HFFc6 (cell line): ENCODE data around the gene LDLRAD4. TPM values are rescaled to one million over a fixed set of nuclear protein-coding genes. Genes with fewer than 3 reads are reported as not detected.

Experiments
- DNase-seq: peaks from one replicate; pipeline ENCODE4 v3.0.0-alpha.2; 2018
- H3K27ac Mint-ChIP-seq: 2 replicates; pipeline ENCODE4 v1.8.0; 2020; ENCODE audit warnings: mild to moderate bottlenecking, mixed read lengths
- H3K27me3 Mint-ChIP-seq: 2 replicates; pipeline ENCODE4 v1.8.0; 2021; ENCODE audit warnings: mild to moderate bottlenecking, moderate library complexity, mixed read lengths; ENCODE audit not compliant: insufficient read depth
- H3K36me3 Mint-ChIP-seq: 2 replicates; pipeline ENCODE4 v1.8.0; 2021; ENCODE audit warnings: low read depth, mixed read lengths
- H3K4me1 Mint-ChIP-seq: 2 replicates; pipeline ENCODE4 v1.8.0; 2020; ENCODE audit warnings: low read depth, mixed read lengths
- H3K4me3 Mint-ChIP-seq: 2 replicates; pipeline ENCODE4 v1.8.0; 2020; ENCODE audit warnings: mild to moderate bottlenecking, moderate library complexity, mixed read lengths
- H3K9me3 Mint-ChIP-seq: 2 replicates; pipeline ENCODE4 v1.8.0; 2020; ENCODE audit warnings: mild to moderate bottlenecking, mixed read lengths
- total RNA-seq, 6 experiments: library from RNA; stranded (reverse); fragmentation: NEBNext Ultra II Directional; extraction: Animal tissue kit (Norgen Biotek cat#: 25700); gene quantifications; 2 replicates in 1 of 6; 3 replicates in 5 of 6; pipeline ENCODE4 v1.2.3, GENCODE V29; 2021
- TF ChIP-seq, protein P1 (sequence below): fragments of 200-600 bp; sonication (generic); IDR thresholded peaks from 2 replicates; pipeline ENCODE4 v1.5.0; 2021; ENCODE audit warnings: antibody characterized with exemption, mild to moderate bottlenecking

LDLRAD4 gene
- total RNA-seq, 6 experiments from 2014 or later, result not detected

DNA sequence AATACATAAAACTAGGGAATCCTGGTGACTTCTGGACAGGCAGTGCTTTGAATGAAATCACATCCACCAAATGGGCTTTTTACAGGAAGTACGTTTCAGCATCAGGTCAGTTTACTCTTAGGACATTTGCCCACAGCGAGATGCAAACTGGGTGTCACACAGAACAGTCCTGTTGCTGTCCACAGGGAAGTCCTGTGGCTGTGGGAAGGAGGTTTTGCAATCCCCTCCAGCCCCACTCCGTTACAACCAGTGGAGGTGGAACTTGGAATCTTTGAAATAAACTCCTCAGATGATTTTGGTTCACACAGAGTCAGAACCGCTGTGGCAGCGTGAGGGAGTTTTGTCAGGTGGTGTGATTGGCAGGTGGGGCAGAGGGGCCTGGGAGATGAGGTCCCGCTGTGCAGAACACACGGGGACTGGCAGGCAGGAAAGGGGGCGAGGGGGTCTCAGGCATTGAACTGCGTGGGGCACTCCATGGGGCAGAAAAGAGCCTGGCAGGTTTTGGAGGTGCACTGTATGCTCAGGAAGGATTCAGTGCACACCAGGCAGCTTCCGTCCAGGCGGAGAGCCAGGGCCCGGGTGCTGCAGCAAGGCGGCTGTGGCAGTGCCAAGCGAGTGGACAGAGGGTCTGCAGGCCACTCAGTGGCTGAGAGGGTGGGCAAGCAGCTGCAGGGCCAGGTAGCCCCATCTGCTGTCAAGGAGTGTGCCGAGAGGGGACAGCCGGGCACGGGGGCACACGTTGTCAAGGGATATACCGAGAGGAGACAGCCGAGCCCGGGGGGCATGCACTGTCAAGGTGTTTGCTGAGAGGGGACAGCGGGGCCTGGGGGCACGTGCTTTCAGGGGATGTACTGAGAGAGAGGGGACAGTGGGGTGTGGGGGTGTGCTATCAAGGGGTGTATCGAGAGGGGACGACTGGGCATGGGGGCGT is 148.7 kb downstream of the LDLRAD4 start:
- H3K4me3 Mint-ChIP-seq, result no peak overlapping the region
- peaks cover 5% of the 10 kb centered on the region for H3K27me3 Mint-ChIP-seq
- H3K4me1 Mint-ChIP-seq, result no peaks in the 10 kb centered on the region
- peaks cover 3% of the 10 kb centered on the region; the same call in 1 of the 2 replicates for H3K9me3 Mint-ChIP-seq
- DNase-seq, result no peak
- H3K27ac Mint-ChIP-seq, result no peak overlapping the region
- no peaks in the 10 kb centered on the region for H3K36me3 Mint-ChIP-seq
- TF ChIP-seq, protein P1, sequence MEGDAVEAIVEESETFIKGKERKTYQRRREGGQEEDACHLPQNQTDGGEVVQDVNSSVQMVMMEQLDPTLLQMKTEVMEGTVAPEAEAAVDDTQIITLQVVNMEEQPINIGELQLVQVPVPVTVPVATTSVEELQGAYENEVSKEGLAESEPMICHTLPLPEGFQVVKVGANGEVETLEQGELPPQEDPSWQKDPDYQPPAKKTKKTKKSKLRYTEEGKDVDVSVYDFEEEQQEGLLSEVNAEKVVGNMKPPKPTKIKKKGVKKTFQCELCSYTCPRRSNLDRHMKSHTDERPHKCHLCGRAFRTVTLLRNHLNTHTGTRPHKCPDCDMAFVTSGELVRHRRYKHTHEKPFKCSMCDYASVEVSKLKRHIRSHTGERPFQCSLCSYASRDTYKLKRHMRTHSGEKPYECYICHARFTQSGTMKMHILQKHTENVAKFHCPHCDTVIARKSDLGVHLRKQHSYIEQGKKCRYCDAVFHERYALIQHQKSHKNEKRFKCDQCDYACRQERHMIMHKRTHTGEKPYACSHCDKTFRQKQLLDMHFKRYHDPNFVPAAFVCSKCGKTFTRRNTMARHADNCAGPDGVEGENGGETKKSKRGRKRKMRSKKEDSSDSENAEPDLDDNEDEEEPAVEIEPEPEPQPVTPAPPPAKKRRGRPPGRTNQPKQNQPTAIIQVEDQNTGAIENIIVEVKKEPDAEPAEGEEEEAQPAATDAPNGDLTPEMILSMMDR, result no peak

DNA sequence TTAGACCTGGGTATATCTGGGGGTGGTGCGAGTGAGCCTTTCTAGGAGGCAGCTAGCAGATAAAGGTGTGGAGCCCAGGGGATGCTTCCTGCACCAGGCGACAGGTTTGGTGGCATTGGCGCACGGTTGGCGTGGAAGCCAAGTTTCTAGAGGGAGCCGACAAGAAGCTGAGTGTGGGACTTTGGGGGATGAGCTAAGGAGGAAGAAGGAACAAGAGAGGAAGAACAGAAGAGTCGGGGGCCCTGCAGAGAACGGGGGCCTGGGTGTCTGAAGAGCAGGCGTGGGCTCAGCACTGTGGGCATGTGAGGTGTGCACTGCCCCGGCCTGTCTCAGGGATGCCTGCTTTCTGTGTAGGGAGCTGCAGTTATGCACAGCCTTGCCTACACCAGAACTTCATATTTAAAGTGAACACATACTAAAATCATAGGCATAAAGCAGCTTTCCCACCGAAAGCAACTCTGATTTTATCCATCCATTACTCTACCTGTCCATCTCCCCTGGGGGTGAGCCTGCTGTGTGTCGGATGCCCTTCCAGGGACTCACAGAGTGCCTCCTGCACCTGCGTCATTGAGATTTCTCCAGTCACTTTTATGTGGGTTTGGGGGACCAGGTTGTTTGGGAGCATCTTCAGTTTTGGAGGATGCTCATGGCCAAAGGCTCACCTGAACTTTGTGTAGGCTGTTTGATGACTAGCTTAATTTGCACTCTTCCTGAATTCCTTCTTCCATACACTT is 149.7 kb downstream of the LDLRAD4 start:
- TF ChIP-seq, protein P1, result no peak
- Mint-ChIP-seq H3K27me3 (peaks cover 5% of the 10 kb centered on the region), H3K27ac (no peak overlapping the region), H3K4me3 (no peak overlapping the region), H3K36me3 (no peaks in the 10 kb centered on the region), H3K4me1 (no peaks in the 10 kb centered on the region), H3K9me3 (peaks cover 3% of the 10 kb centered on the region; the same call in 1 of the 2 replicates)
- DNase-seq, result no peak

DNA sequence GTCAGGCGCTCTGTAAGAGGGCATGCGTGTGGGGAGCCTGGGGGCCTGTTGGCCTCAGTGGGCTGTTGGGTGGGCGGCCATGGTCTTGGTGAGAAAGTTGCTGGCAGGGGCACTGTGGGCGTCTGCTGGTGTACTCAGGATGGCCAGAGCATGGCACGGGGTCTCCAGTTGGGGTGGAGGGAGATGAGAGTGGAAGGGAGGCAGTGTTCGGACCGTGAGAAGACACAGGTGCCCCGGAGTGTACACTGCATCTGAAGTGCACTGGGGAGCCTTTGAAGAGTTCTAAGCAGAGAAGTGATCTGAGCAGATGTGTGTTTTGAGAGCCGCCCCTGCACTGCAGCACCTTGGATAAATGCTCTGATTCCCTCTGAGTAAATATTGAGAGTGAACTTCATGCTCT is 150.8 kb downstream of the LDLRAD4 start:
- Mint-ChIP-seq H3K27ac (no peak overlapping the region), H3K4me3 (no peak overlapping the region), H3K27me3 (peaks cover 5% of the 10 kb centered on the region), H3K36me3 (no peaks in the 10 kb centered on the region), H3K9me3 (peaks cover 3% of the 10 kb centered on the region; the same call in 1 of the 2 replicates), H3K4me1 (no peaks in the 10 kb centered on the region)
- DNase-seq, result no peak
- TF ChIP-seq, protein P1, result no peak

DNA sequence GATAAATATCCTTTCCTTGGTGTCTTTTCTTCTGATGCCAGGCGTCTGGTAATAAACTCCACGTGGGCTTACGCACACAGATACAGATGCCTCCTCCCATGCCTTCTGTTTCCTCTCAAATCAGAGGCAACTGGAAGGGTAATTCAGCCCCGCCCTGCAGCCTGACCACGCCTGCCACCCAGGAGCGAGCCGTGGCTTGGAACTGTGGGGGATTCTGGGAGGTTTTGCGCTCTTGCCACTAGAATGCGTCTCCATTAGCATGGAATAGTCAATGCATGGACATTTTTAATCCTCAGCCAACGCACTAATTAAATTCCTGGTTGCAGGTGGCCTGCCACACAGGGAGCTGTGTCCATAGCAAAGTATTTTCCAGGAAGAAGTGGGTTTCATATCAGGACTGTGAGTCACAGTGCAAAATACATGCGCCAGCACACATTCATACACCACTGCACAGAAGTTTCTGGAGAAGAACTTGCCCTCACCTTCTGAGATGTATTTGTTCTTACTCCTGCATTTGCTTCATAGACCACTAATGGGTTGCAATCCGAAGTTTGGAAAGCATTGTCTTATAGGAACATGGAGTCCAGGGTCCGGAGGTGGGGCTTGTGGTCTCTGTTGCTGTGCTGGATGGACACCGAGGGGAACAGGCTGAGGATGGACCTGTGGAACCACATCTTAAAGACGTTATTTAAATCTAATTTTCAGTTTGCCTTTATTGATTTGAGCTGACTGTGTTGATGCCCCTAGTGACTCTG is 151.4 kb downstream of the LDLRAD4 start:
- Mint-ChIP-seq H3K27ac (no peak overlapping the region), H3K4me3 (no peak overlapping the region), H3K27me3 (peaks cover 3% of the 10 kb centered on the region), H3K9me3 (peaks cover 3% of the 10 kb centered on the region; the same call in 1 of the 2 replicates), H3K4me1 (peaks cover under 1% of the 10 kb centered on the region; the same call in 1 of the 2 replicates), H3K36me3 (no peaks in the 10 kb centered on the region)
- no peak for DNase-seq
- TF ChIP-seq, protein P1, result no peak

DNA sequence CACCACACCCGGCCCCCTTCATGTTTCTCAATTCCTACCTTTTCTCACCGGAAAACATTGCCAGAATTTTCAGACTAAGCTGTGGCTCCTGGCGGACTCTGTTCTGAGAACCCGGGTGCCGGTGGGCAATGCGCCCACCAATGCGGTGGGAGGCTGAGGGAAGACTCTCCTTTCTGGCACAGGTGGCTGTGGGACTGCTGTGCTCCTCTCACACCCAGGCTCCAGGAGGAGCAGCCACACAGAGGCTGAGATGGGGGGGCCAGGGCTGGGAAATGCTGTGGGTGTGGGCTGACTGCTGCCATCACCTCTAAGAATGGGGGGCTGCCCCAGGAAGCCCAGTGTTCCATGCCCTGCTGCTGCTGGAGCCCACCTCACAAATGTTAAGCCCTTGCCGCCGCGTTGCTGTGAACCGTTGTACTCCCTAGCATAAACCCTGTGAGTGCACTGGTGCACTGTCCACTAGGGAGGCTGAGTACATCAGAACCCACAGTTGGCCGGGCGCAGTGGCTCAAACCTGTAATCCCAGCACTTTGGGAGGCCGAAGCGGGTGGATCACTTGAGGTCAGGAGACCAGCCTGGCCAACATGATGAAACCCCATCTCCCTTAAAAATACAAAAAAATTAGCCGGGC is 152.6 kb downstream of the LDLRAD4 start:
- Mint-ChIP-seq H3K4me3 (no peak overlapping the region), H3K27ac (no peak overlapping the region), H3K9me3 (peaks cover 7% of the 10 kb centered on the region; the same call in 1 of the 2 replicates), H3K36me3 (no peaks in the 10 kb centered on the region), H3K27me3 (peaks cover 3% of the 10 kb centered on the region), H3K4me1 (peaks cover 12% of the 10 kb centered on the region)
- TF ChIP-seq, protein P1, result no peak
- no peak for DNase-seq
